ENCODE data around the gene PKP1.

DNA sequence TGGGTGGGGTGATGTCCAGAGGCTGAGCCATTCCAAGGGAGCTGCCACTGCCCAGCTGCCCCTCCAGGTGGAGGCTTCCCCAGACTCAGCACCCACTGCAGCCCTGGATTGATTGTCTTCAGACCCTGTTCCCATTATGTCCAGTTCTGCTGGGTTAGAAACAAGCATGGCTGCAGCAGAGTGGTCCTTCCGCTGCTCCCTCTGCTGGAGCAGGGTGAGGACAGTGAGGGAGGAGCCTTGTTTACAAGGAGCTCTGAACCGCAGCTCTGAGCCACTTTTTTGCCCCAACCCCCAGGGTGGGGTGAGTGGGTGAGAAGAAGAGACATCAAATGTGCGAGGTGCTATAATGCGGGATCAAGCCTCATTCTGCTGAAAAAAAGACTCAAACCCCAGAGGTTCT lies 91.9 kb downstream of the PKP1 start:
- TF ChIP-seq POLR2AphosphoS5 (IDR thresholded peaks at IDR 0.05; ENCODE audit: borderline replicate concordance, low read depth, low read length) (no peak), EZH2 (IDR thresholded peaks at IDR 0.05) (no peak)

Data from SK-N-MC (cell line).